GM06990 (cell line): ENCODE data around the gene TRABD.
A peak's percentile ranks its signal among the peaks of the same experiment; 100 is the strongest.

ENCODE experiments used
- DNase-seq: peaks from one replicate; pipeline ENCODE4 v3.0.0-alpha.2; 2011; ENCODE audit not compliant: insufficient read length; ENCODE audit errors: extremely low read depth
- H3K27me3 ChIP-seq: replicated peaks from 2 replicates; pipeline ENCODE4 v1.6.0; 2011; ENCODE audit warnings: low read length; ENCODE audit not compliant: control insufficient read depth, insufficient read depth
- H3K36me3 ChIP-seq: 2 replicates; pipeline ENCODE4 v1.5.1; 2011; ENCODE audit warnings: low read length; ENCODE audit not compliant: control insufficient read depth, insufficient read depth
- H3K4me3 ChIP-seq: replicated peaks from 2 replicates; pipeline ENCODE4 v1.5.1; 2011; ENCODE audit warnings: low read depth, mild to moderate bottlenecking, control low read depth, low read length
- CTCF ChIP-seq: IDR thresholded peaks from 2 replicates; pipeline ENCODE4 v1.5.1; 2011; ENCODE audit warnings: low read length, control low read depth, mild to moderate bottlenecking, inconsistent platforms; ENCODE audit not compliant: insufficient read depth, poor library complexity, severe bottlenecking

Gene TRABD

GRCh38 chr22:50176850-50177536 lies 8.7 kb upstream of the TRABD start:
- TF ChIP-seq CTCF, result no peak

GRCh38 chr22:50177537-50178470 lies 7.9 kb upstream of the TRABD start:
- Histone ChIP-seq H3K27me3 (no peaks in the 10 kb centered on the region), H3K4me3 (no peak overlapping the region), H3K36me3 (no peaks in the 10 kb centered on the region)
- TF ChIP-seq CTCF, result no peak
- DNase-seq, result peak; percentile 13

More at GRCh38 chr22:50176850-50177536, 8.7 kb upstream of the TRABD start:
- H3K4me3 ChIP-seq, result no peak overlapping the region
- no peaks in the 10 kb centered on the region for H3K27me3 ChIP-seq
- DNase-seq, result peak; percentile 24
- H3K36me3 ChIP-seq, result no peaks in the 10 kb centered on the region

- no peak for TF ChIP-seq CTCF
- Histone ChIP-seq H3K4me3 (no peak overlapping the region), H3K27me3 (no peaks in the 10 kb centered on the region), H3K36me3 (no peaks in the 10 kb centered on the region)
- no peak for DNase-seq
These were observed 7.2 kb upstream of the TRABD start for GRCh38 chr22:50178471-50178864.

GRCh38 chr22:50178871-50179869 lies 6.5 kb upstream of the TRABD start:
- Histone ChIP-seq H3K36me3 (no peaks in the 10 kb centered on the region), H3K4me3 (no peak overlapping the region), H3K27me3 (no peaks in the 10 kb centered on the region)
- TF ChIP-seq CTCF, result no peak
- DNase-seq, result no peak

- no peak for DNase-seq
- no peaks in the 10 kb centered on the region for H3K36me3 ChIP-seq
- no peak overlapping the region for H3K4me3 ChIP-seq
- no peak for TF ChIP-seq CTCF
- no peaks in the 10 kb centered on the region for H3K27me3 ChIP-seq
These were observed 5.6 kb upstream of the TRABD start for GRCh38 chr22:50179937-50180726.
